RPMI7951 (cell line): ENCODE measurements around the gene SYNJ1. TPM values are rescaled to one million over a fixed set of nuclear protein-coding genes. Genes with fewer than 3 reads are reported as not detected.
"Not testable (repeated sequence)": the region's sequence is repeated elsewhere in the genome, so short reads cannot be mapped to it uniquely, and the experiment has no call there.

Source experiments
- DNase-seq: peaks from one replicate; pipeline ENCODE4 v3.0.0-alpha.2; 2012; ENCODE audit warnings: low read depth
- total RNA-seq: library from RNA; depleted of rRNA; stranded (reverse); fragments of >200 nt; shearing (Covaris generic); gene quantifications from 2 replicates; pipeline ENCODE4 v1.2.3, GENCODE V29; 2014; rRNA removed

SYNJ1 gene
- total RNA-seq = 5.0 and 7.1 TPM in 2 replicates

GRCh38 chr21:32727687-32728455 is at the start of gene SYNJ1:
Gene SYNJ1, minus strand, starts transcription at chr21:32728013. Its CDS starts 1,118 bp downstream, at chr21:32726895.
- DNase-seq = peak; percentile 91

- DNase-seq = no peak
Measured at GRCh38 chr21:32777269-32777668, 49.5 kb upstream of the SYNJ1 start.

GRCh38 chr21:32776743-32777142 is 48.9 kb upstream of the SYNJ1 start:
- no peak for DNase-seq

GRCh38 chr21:32773048-32773344 is 45.2 kb upstream of the SYNJ1 start:
- not testable (repeated sequence) for DNase-seq

- DNase-seq = peak; percentile 13
Measured at GRCh38 chr21:32772281-32773047, 44.7 kb upstream of the SYNJ1 start.

GRCh38 chr21:32770871-32771523 is 43.2 kb upstream of the SYNJ1 start:
- DNase-seq = peak; percentile 59

GRCh38 chr21:32768530-32768929 is 40.7 kb upstream of the SYNJ1 start:
- DNase-seq = no peak

GRCh38 chr21:32765058-32765457 is 37.2 kb upstream of the SYNJ1 start:
- DNase-seq = no peak

GRCh38 chr21:32764186-32764585 is 36.4 kb upstream of the SYNJ1 start:
- DNase-seq = no peak

- no peak for DNase-seq
Measured at GRCh38 chr21:32757804-32758203, 30.0 kb upstream of the SYNJ1 start.

- DNase-seq = no peak
Measured at GRCh38 chr21:32756096-32756495, 28.3 kb upstream of the SYNJ1 start.

GRCh38 chr21:32753818-32754585 is 26.2 kb upstream of the SYNJ1 start:
- DNase-seq = no peak

GRCh38 chr21:32750405-32750804 is 22.6 kb upstream of the SYNJ1 start:
- no peak for DNase-seq

GRCh38 chr21:32749662-32750061 is 21.8 kb upstream of the SYNJ1 start:
- no peak for DNase-seq

- no peak for DNase-seq
Measured at GRCh38 chr21:32748529-32748928, 20.7 kb upstream of the SYNJ1 start.

- no peak for DNase-seq
Measured at GRCh38 chr21:32747396-32747795, 19.6 kb upstream of the SYNJ1 start.

- DNase-seq = not testable (repeated sequence)
Measured at GRCh38 chr21:32746711-32747110, 18.9 kb upstream of the SYNJ1 start.

- DNase-seq = no peak
Measured at GRCh38 chr21:32742396-32742795, 14.6 kb upstream of the SYNJ1 start.

- DNase-seq = no peak
Measured at GRCh38 chr21:32741336-32741735, 13.5 kb upstream of the SYNJ1 start.

- no peak for DNase-seq
Measured at GRCh38 chr21:32739946-32740345, 12.1 kb upstream of the SYNJ1 start.

- not testable (repeated sequence) for DNase-seq
Measured at GRCh38 chr21:32736083-32736482, 8.3 kb upstream of the SYNJ1 start.

- DNase-seq = no peak
Measured at GRCh38 chr21:32735524-32735923, 7.7 kb upstream of the SYNJ1 start.
